RWPE1 (cell line): Measurements from ENCODE around the gene IL10RA.

Source experiments
- CTCF ChIA-PET: fragments of 350-600 bp; sonication (Branson Sonifier 250); formaldehyde crosslinking; extraction: SDS; loops from one replicate; lab custom pipeline; 2021; lab: Yijun Ruan, JAX
- POLR2A ChIA-PET: fragments of 400-600 bp; formaldehyde crosslinking; extraction: SDS; loops from one replicate; lab custom pipeline; 2020; ENCODE audit warnings: antibody characterized with exemption; ENCODE audit not compliant: low non-redundant PET; lab: Yijun Ruan, JAX
- DNase-seq: peaks from one replicate; pipeline ENCODE4 v3.0.0; 2012; ENCODE audit warnings: low spot score
- H3K27ac ChIP-seq: fragments of 450-650 bp; 2 replicates; pipeline ENCODE4 v1.5.1; 2017
- TF ChIP-seq, protein P1 (sequence below): fragments of 450-650 bp; conservative IDR thresholded peaks from 2 replicates; pipeline ENCODE4 v1.5.1; 2017; ENCODE audit warnings: low read depth, mild to moderate bottlenecking

Gene IL10RA

DNA sequence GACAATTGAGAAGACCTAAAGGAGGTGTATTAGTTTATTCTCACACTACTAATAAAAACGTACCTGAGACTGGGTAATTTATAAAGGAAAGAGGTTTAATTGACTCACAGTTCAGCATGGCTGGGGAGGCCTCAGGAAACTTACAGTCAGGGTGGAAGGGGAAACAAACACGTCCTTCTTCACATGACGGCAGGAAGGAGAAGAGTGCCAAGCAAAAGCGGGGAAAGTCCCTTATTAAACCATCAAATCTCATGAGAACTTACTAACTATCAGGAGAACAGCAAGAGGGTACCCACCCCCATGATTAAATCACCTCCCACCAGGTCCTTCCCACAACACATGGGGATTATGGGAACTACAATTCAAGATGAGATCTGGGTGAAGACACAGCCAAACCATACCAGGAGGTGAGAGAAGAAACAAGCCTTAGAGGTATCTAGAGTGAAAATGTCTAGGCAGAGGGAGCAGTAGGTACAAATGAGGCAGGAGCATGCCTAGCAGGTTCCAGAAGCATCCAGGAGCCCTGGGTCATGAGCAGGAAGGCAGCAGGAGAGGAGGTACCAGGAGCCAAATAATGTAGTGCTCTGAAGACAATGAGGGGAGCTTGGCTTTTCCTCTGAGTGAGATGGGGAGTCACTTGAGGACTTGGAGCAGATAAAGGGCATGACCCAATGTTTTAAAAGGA, 31.6 kb downstream of the IL10RA start:
- ChIA-PET POLR2A (no interaction called here), CTCF (no interaction called here)
- TF ChIP-seq, protein P1, sequence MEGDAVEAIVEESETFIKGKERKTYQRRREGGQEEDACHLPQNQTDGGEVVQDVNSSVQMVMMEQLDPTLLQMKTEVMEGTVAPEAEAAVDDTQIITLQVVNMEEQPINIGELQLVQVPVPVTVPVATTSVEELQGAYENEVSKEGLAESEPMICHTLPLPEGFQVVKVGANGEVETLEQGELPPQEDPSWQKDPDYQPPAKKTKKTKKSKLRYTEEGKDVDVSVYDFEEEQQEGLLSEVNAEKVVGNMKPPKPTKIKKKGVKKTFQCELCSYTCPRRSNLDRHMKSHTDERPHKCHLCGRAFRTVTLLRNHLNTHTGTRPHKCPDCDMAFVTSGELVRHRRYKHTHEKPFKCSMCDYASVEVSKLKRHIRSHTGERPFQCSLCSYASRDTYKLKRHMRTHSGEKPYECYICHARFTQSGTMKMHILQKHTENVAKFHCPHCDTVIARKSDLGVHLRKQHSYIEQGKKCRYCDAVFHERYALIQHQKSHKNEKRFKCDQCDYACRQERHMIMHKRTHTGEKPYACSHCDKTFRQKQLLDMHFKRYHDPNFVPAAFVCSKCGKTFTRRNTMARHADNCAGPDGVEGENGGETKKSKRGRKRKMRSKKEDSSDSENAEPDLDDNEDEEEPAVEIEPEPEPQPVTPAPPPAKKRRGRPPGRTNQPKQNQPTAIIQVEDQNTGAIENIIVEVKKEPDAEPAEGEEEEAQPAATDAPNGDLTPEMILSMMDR, result no peak
- H3K27ac ChIP-seq, result no peak overlapping the region
- DNase-seq, result no peak

- POLR2A ChIA-PET, result no interaction called here
- DNase-seq, result no peak
- H3K27ac ChIP-seq, result no peak overlapping the region
- TF ChIP-seq, protein P1, result no peak
- CTCF ChIA-PET, result no interaction called here
Measured at GRCh38 chr11:118018401-118018800, 32.2 kb downstream of the IL10RA start.

DNA sequence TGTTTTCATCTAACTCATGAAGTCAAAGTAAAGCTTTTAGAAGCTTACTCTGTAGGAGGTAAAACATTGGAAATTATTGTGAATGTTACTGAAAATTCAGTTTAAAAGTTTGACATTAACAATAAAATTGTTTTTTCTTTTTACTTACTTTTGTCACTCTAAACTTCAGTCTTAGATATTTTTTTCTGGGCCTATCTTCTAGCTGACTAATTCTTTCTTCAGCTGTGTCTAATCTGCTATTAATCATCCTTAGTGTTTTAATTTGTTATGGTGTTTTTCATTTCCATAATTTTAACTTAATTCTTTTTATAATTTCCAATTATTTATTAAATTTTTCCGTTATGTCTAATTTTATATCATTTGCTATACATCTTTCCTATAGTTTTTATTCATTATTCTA, 35.0 kb downstream of the IL10RA start:
- TF ChIP-seq, protein P1, result no peak
- CTCF ChIA-PET, result interaction anchor here (1.1 kb wide), 1 partner anchor 98 kb away, joined by 3 read pairs; no protein-coding TSS in a partner anchor
- DNase-seq, result no peak
- no peak overlapping the region for H3K27ac ChIP-seq
- POLR2A ChIA-PET, result no interaction called here

DNA sequence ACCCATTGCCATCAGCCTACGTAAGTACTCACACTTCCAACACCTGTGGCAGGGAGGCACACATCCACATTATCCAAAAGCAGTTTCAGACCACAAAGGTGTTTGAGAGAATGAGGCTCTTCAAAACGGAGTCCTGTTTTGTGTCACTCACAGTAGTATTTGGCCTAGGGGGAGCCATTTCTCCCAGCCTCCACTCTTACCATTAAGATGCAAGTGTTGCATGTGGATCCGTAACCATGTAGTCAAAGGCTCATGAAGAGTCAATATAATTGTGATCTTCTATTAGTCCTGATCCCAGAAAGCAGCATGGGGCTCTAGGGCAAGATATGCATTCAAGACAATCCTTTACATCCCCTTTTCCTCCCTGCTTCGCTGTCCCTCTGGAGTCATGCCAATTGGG, 41.5 kb downstream of the IL10RA start:
- no peak for DNase-seq
- ChIA-PET POLR2A (no interaction called here), CTCF (no interaction called here)
- TF ChIP-seq, protein P1, result no peak
- H3K27ac ChIP-seq, result no peak overlapping the region

DNA sequence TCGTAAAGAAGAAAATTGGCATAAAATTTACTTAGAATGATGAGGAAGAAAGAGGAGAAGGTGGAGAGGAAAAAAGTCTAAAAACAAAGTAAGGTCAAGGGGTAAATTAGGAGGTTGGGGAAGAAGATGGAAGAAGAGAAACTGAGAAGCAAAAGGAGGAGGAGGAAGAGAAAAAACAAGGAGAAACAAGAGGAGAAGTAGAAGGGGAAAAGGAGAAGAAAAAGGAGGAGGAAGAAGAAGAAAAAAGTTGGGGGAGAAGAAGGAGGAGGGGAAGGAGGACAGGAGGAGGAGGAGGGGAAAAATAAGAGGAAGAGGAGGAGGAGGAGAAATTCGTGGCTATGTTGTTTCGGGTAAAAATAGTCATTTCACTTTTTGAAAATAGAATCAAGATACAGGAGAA, 42.4 kb downstream of the IL10RA start:
- TF ChIP-seq, protein P1, result no peak
- ChIA-PET CTCF (no interaction called here), POLR2A (no interaction called here)
- H3K27ac ChIP-seq, result no peak overlapping the region
- DNase-seq, result no peak

DNA sequence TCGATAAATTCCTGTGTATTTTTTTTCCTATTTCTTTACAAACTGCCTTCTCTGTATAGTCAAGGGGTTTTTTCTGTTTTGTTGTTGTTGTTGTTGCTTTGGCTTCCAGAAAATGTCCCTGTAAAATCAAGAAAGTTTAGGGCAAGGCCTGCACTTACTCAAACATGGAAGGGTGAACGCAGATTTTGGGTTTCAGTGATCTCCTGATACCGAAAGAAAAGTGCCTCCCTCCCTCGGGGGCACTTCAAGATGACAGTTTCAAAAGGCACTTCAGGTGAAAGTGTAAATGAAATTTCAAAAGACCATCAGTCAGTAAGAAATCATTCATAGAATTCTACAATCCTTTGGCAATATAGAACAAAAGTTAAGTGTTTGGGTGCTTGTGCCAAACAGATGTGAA, 47.2 kb downstream of the IL10RA start:
- ChIA-PET POLR2A (no interaction called here), CTCF (interaction anchor here (0.7 kb wide), 1 partner anchor 145 kb away, joined by 4 read pairs; no protein-coding TSS in a partner anchor)
- DNase-seq, result no peak
- H3K27ac ChIP-seq, result no peak overlapping the region
- TF ChIP-seq, protein P1, result no peak
